SKM-1 (cell line): ENCODE measurements around the gene KDM7A.

ENCODE experiments used
- DNase-seq: peaks from one replicate; lab custom pipeline; 2025; ENCODE audit not compliant: unreplicated experiment; lab: John Stamatoyannopoulos, UW

Gene KDM7A, protein sequence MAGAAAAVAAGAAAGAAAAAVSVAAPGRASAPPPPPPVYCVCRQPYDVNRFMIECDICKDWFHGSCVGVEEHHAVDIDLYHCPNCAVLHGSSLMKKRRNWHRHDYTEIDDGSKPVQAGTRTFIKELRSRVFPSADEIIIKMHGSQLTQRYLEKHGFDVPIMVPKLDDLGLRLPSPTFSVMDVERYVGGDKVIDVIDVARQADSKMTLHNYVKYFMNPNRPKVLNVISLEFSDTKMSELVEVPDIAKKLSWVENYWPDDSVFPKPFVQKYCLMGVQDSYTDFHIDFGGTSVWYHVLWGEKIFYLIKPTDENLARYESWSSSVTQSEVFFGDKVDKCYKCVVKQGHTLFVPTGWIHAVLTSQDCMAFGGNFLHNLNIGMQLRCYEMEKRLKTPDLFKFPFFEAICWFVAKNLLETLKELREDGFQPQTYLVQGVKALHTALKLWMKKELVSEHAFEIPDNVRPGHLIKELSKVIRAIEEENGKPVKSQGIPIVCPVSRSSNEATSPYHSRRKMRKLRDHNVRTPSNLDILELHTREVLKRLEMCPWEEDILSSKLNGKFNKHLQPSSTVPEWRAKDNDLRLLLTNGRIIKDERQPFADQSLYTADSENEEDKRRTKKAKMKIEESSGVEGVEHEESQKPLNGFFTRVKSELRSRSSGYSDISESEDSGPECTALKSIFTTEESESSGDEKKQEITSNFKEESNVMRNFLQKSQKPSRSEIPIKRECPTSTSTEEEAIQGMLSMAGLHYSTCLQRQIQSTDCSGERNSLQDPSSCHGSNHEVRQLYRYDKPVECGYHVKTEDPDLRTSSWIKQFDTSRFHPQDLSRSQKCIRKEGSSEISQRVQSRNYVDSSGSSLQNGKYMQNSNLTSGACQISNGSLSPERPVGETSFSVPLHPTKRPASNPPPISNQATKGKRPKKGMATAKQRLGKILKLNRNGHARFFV

GRCh38 chr7:140176811-140177702, at the start of gene KDM7A:
TSS of gene KDM7A (minus strand) at chr7:140176983. CDS start at chr7:140176937, 46 bp downstream.
- DNase-seq = peak; percentile 75

DNA sequence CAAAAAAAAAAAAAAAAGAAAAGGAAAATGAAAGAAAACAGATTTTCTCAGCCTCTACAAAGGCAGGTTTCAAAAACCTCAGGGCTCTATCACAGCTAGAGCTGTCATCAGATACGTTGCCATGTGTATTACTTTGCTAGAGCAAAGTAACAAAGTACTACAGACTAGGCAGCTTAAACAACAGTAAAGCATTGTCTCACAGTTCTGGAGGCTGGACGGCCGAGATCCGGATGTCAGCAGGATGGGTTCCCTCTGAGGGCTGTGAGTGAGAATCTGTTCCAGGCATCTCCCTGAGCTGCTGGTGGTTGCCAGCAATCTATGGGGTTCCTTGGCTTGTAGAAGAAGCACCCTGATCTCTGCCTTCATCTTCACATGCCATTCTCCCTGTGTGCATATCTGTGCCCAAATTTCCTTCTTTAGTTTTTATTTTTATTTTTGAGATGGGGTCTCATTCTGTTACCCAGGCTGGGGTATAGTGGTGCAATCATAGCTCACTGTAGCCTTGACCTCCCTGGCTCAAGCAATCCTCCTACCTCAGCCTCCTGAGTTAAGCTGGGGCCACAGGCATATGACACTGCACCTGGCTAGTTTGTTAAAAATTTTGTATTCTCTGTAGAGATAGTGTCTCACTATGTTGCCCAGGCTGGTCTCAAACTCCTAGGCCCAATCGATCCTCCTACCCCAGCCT, 48.9 kb upstream of the KDM7A start:
- DNase-seq = no peak

- no peak for DNase-seq
These were observed 46.9 kb upstream of the KDM7A start for GRCh38 chr7:140223515-140224221.

GRCh38 chr7:140222814-140223213, 46.0 kb upstream of the KDM7A start:
- DNase-seq = no peak

DNA sequence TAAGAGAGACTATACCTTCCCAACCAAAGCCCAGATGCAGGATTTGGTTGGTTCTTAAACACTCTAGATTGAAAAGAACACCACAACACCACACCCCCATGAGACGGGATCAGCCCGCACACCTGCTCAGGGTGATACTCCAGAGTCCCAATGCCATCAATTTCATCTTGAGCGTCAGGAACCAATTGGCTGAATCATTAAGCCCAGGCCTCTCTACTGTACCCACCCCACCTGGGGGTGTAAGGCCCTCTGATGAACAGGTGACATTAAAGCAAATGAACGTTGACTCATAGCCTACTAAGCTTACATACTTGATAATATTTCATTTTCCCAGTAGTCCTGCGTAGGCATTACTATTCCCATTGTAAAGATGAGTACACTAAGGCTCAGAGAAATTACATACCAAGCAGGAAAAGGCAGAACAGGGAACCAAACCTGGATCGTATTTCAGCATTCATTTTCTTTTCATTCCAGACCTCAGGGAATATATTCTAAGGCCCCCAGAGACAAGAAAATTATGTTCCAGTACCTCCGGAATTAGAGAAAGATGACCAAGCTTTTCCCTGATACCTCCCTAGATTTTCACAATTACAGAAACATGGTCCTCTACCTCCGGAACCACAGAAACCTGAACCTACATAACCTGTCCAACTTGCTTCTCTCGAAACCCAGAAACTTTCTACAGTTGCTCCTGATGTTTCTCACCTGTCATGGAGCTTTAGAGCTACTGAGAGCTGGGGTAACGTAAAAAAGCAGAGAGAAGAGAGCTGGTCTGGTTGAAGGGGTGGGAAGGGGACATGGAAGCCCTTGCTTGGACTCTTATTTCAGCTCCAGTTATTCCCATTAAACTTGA, 43.1 kb upstream of the KDM7A start:
- no peak for DNase-seq

GRCh38 chr7:140218656-140219055, 41.9 kb upstream of the KDM7A start:
- no peak for DNase-seq

- DNase-seq = no peak
These were observed 41.1 kb upstream of the KDM7A start for GRCh38 chr7:140217750-140218501.

DNA sequence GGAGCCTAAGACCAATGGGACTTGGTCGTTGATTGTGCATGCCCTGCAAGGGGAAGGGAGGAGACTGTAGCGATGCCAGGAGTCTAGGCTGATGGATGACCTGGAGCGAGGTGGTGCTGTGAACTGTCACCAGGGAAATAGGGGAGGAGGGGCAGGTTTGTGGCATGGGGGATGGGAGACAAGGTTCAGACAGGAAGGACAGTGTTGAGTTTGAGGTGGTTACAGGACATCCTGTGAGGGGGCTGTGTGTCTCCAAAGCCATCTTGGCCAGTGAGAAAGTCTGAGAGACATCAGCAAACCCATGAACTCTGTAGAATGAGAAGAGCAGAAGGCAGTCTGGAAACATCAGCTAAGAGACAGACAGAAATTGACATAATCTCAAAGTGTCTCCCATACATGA, 38.5 kb upstream of the KDM7A start:
- no peak for DNase-seq

- no peak for DNase-seq
These were observed 37.4 kb upstream of the KDM7A start for GRCh38 chr7:140214075-140214684.

DNA sequence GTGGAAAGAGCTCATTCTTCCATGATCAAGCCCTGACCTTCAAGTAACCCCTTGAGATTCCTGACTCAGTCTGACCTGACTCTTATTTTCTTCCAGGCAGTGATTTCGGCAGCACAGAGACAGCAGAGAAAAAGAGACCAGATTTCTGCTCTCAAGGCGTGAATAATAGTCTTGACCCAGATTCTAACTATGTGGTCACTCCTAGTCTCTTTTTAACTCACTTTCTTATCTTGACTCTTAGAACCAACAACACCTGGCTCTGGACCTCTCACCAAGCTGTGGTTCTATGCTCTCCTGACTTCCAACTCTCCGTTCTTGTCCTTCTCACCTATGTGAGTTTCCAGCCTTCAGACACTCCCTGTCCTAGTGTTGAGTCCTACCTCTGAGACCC, 36.9 kb upstream of the KDM7A start:
- DNase-seq = no peak

DNA sequence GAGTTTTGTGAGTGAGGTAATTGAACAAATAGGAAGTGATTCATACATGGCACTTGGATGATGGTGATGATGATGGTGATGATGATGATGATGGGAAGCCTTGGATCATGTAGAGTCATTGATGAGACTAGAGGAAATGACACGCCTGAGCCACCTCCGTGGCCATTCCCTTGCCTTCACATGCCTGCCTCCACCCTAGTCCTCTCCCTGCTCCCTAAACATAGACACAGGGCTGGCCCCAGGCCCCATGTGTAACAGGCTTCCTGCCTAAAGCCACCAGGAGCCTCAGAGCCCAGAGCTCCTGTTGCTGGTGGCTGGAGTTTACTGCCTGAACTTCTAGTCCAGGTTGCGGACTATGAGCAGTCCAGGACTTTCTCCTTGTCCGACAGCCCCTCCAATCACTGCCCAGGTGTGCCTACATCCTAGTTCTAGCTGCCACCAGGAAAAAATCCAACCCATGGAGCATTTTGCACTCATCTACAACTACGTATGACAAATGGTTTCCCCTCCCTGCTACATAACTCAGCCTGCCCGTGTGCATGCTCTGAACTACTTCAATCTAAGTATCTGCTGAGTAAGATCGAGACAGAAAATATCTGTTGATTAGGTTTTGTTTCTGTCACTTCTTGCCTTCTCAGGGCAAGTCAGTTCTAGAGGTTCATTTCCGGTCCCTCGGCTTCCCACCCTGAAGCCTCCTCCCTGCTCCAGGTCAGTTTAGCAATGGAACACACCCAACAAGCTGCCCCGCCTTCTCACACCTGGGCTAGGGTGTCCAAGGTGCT, 35.5 kb upstream of the KDM7A start:
- DNase-seq = no peak

DNA sequence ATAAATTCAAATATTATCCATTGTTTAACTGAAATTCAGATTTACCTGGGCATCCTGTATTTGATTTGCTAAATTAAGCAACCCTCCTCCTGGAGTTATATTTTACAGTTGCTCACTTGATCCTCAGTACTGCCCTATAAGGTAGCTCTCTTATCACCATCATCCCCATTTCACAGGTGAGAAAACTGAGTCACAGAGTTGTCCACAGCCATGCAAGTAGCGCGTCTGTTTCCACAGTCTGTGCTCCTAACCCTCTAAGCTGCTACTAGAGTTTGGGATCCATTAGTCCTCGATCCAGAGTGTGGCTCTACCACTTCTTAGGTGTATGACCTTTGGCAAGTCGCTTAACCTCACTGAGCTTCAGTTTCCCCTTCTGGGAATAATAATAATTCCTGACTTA, 34.9 kb upstream of the KDM7A start:
- no peak for DNase-seq

DNA sequence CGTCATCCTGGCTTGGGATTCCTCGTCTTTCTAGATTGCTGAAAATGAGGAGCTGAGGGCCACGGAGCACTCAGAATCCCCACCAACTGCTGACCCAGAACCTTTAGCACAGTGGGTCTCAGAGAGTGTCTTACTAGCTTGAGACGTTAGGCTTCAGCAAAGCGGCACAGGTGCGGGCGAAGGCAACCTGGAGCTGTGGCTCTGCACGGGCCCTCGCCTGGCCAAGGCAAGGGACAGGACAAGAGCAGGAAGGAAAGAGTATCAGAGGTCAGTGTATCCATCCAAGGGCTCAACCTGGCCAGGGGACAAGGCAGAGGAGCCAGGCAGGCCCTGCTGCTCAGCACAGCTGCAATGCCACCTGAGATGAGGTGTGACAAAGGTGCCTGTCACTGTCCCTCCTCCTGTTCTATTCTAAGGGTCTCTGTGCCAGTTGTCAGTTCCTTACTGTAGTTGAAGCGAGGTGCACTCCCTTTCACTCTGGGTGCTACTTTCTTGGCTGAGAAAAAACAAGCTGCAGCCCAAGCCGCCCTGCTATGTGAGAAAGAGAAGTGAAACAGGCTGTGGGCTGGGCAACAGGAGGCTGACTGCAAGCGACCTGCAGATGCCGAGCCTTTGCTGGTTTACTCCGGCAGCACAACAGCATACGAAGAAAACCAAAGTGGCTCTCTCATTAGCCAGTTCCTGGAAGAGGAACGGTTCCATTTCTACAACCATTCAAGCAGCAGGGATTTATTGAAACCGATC, 33.3 kb upstream of the KDM7A start:
- DNase-seq = no peak

- no peak for DNase-seq
These were observed 30.0 kb upstream of the KDM7A start for GRCh38 chr7:140206616-140207389.

GRCh38 chr7:140205600-140205999, 28.8 kb upstream of the KDM7A start:
- no peak for DNase-seq

DNA sequence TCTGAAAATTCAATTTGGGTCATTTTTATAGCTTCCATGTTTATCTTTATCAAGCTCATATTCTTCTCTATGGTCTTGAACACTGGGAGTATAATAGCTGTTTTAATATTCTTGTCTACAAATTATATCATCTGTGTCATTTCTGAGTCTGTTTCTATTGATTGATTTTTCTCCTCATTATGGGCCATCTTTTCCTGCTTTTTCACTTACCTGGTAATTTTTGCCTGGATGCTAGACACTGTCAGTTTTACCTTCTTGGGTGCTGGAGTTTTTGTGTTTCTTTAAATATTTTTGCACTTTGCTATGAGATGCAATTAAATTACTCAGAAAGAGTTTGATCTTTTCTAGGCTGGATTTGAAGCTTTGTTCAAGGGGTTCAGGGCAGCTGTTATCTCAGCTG, 26.8 kb upstream of the KDM7A start:
- DNase-seq = no peak
